K562 (cell line): ENCODE results near the gene CDT1.

Experiments
- CTCF ChIP-seq, 3 experiments: IDR thresholded peaks in 2 of 3; conservative IDR thresholded peaks in 1 of 3; 2 replicates each; pipeline ENCODE4 v1.5.1; 2011 to 2012; ENCODE audit warnings: low read length in 3 of 3, mild to moderate bottlenecking in 3 of 3, control low read depth in 2 of 3, improper control_type of control experiment in 1 of 3, inconsistent platforms in 1 of 3, low read depth in 1 of 3, mixed read lengths in 1 of 3, moderate library complexity in 1 of 3; ENCODE audit not compliant: insufficient read depth in 2 of 3
- MBD2 ChIP-seq: sonication (generic); IDR thresholded peaks from 2 replicates; pipeline ENCODE4 v1.6.1; 2016; ENCODE audit warnings: low read depth, borderline replicate concordance
- MTA2 ChIP-seq: fragments of 450-650 bp; IDR thresholded peaks from 2 replicates; pipeline ENCODE4 v1.6.1; 2016; ENCODE audit warnings: low read depth
- NR2C2 ChIP-seq, 2 experiments: fragments of 200-800 bp in 1 of 2; sonication (Bioruptor generic) in 1 of 2; sonication (generic) in 1 of 2; formaldehyde crosslinking in 1 of 2; IDR thresholded peaks; 2 replicates each; pipeline versions ENCODE4 v1.6.1 to v1.8.0; 2016 to 2022; ENCODE audit warnings: mild to moderate bottlenecking in 1 of 2, missing compliant biosample characterization in 1 of 2, missing genetic modification characterization in 1 of 2, missing genetic modification reagents in 1 of 2
- POLR2A ChIP-seq: fragments of 450-650 bp; conservative IDR thresholded peaks from 2 replicates; pipeline ENCODE4 v1.6.1; 2016
- PREB ChIP-seq: sonication (generic); formaldehyde crosslinking; IDR thresholded peaks from 2 replicates; pipeline ENCODE4 v1.8.1; 2023; ENCODE audit warnings: mild to moderate bottlenecking, missing genetic modification reagents
- TAF15 ChIP-seq: fragments of 200-400 bp; formaldehyde crosslinking; IDR thresholded peaks from 2 replicates; pipeline ENCODE4 v1.6.1; 2017; ENCODE audit warnings: mild to moderate bottlenecking, low read depth, low read length, moderate library complexity
- THAP7 ChIP-seq: fragments of 250-450 bp; sonication (Bioruptor Pico); IDR thresholded peaks from 2 replicates; pipeline ENCODE4 v1.5.0; 2021
- ZKSCAN8 ChIP-seq: fragments of 200-800 bp; sonication (Bioruptor generic); IDR thresholded peaks from 2 replicates; pipeline ENCODE4 v1.6.1; 2016; ENCODE audit warnings: missing genetic modification characterization, missing compliant biosample characterization
- ZZZ3 ChIP-seq: fragments of 450-650 bp; IDR thresholded peaks from 2 replicates; pipeline ENCODE4 v1.6.1; 2016; ENCODE audit warnings: antibody characterized with exemption, mild to moderate bottlenecking, moderate library complexity
- TF ChIP-seq, protein P1 (sequence below), 2 experiments: IDR thresholded peaks in 1 of 2; conservative IDR thresholded peaks in 1 of 2; 2 replicates each; pipeline ENCODE4 v1.6.1; 2016; ENCODE audit warnings: low read depth in 2 of 2, mild to moderate bottlenecking in 1 of 2, missing compliant biosample characterization in 1 of 2, missing genetic modification characterization in 1 of 2, moderate library complexity in 1 of 2

- TF ChIP-seq, protein P1, sequence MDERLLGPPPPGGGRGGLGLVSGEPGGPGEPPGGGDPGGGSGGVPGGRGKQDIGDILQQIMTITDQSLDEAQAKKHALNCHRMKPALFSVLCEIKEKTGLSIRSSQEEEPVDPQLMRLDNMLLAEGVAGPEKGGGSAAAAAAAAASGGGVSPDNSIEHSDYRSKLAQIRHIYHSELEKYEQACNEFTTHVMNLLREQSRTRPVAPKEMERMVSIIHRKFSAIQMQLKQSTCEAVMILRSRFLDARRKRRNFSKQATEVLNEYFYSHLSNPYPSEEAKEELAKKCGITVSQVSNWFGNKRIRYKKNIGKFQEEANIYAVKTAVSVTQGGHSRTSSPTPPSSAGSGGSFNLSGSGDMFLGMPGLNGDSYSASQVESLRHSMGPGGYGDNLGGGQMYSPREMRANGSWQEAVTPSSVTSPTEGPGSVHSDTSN (CRISPR knock-in tag; IDR thresholded peaks at IDR 0.05; ENCODE audit: low read depth) = no peak; the same call in none of the 2 replicates
- TF ChIP-seq, protein P1 (tag; conservative IDR thresholded peaks at IDR 0.05; ENCODE audit: low read depth) = peak; percentile 31; the same call in 1 of the 2 replicates
- TF ChIP-seq MTA2 (peak; percentile 70), CTCF (IDR thresholded peaks at IDR 0.05 in 2 of 3, conservative IDR thresholded peaks at IDR 0.05 in 1 of 3; ENCODE audit: insufficient read depth in 2 of 3, low read depth in 1 of 3, low read length in 3 of 3) (0 out of 6 replicates have a peak, but pooled peaks of 1 of the 3 experiments have one; percentile 2), MBD2 (peak; percentile 76; the same call in 1 of the 2 replicates), POLR2A (no peak), NR2C2 (CRISPR knock-in tag; IDR thresholded peaks at IDR 0.05) (peak; percentile 65), NR2C2 (tag; IDR thresholded peaks at IDR 0.05) (no peak), TAF15 (no peak), PREB (CRISPR knock-in tag) (no peak), THAP7 (CRISPR knock-in tag) (no peak), ZKSCAN8 (CRISPR knock-in tag) (peak; percentile 74; the same call in 1 of the 2 replicates), ZZZ3 (no peak)
Measured at GRCh38 chr16:88799569-88800276, 3.9 kb upstream of the CDT1 start.
